Neural cell (in vitro differentiated cells): ENCODE results near the gene ODC1. TPM values are rescaled to one million over a fixed set of nuclear protein-coding genes. Genes with fewer than 3 reads are reported as not detected.

Source experiments
- H2AFZ ChIP-seq: fragments of 200-600, 300-800 bp; sonication (generic), shearing (Covaris generic); 2 replicates; pipeline ENCODE4 v1.6.0; 2014; ENCODE audit warnings: low read depth, mild to moderate bottlenecking, antibody characterized with exemption, low read length, moderate library complexity
- H3F3A ChIP-seq: fragments of 200-600 bp; shearing (Covaris generic); 2 replicates; pipeline ENCODE4 v1.6.1; 2016; ENCODE audit warnings: mild to moderate bottlenecking, moderate library complexity, mixed read lengths, antibody characterized with exemption, low read length; ENCODE audit not compliant: insufficient read depth, poor library complexity, severe bottlenecking
- H3K27ac ChIP-seq: fragments of 200-600, 300-800 bp; sonication (generic), shearing (Covaris generic); 2 replicates; pipeline ENCODE4 v1.5.1; 2014; ENCODE audit warnings: mild to moderate bottlenecking, low read length, moderate library complexity
- H3K27me3 ChIP-seq: fragments of 300-800, 200-600 bp; sonication (generic), shearing (Covaris generic); 2 replicates; pipeline ENCODE4 v1.6.0; 2014; ENCODE audit warnings: mild to moderate bottlenecking, low read depth, low read length, moderate library complexity; ENCODE audit not compliant: insufficient read depth
- H3K36me3 ChIP-seq: fragments of 300-800, 200-600 bp; sonication (generic), shearing (Covaris generic); 2 replicates; pipeline ENCODE4 v1.5.1; 2014; ENCODE audit warnings: mild to moderate bottlenecking, antibody characterized with exemption, low read length, moderate library complexity; ENCODE audit not compliant: insufficient read depth
- H3K4me2 ChIP-seq: fragments of 300-800, 200-600 bp; sonication (generic), shearing (Covaris generic); 2 replicates; pipeline ENCODE4 v1.6.0; 2014; ENCODE audit warnings: mild to moderate bottlenecking, low read length
- H3K4me3 ChIP-seq: fragments of 300-800, 200-600 bp; sonication (generic), shearing (Covaris generic); 2 replicates; pipeline ENCODE4 v1.5.1; 2014; ENCODE audit warnings: mild to moderate bottlenecking, low read length, moderate library complexity
- H3K79me2 ChIP-seq: fragments of 200-600 bp; shearing (Covaris generic); replicated peaks from 2 replicates; pipeline ENCODE4 v1.6.0; 2014; ENCODE audit warnings: mild to moderate bottlenecking, low read length, moderate library complexity; ENCODE audit not compliant: insufficient read depth
- H3K9ac ChIP-seq: fragments of 300-800, 200-600 bp; sonication (generic), shearing (Covaris generic); 2 replicates; pipeline ENCODE4 v1.6.1; 2016; ENCODE audit warnings: mild to moderate bottlenecking, low read length, mixed read lengths
- H3K9me2 ChIP-seq: fragments of 200-600 bp; shearing (Covaris generic); 2 replicates; pipeline ENCODE4 v1.6.1; 2016; ENCODE audit warnings: mild to moderate bottlenecking, low read length, mixed read lengths; ENCODE audit not compliant: insufficient read depth
- H3K9me3 ChIP-seq: fragments of 200-600, 300-800 bp; sonication (generic), shearing (Covaris generic); 2 replicates; pipeline ENCODE4 v1.6.1; 2016; ENCODE audit warnings: mild to moderate bottlenecking, mixed run types, low read length, moderate library complexity, mixed read lengths
- H4K20me1 ChIP-seq: fragments of 200-600 bp; shearing (Covaris generic); 2 replicates; pipeline ENCODE4 v1.6.1; 2016; ENCODE audit warnings: mild to moderate bottlenecking, mixed run types; ENCODE audit not compliant: insufficient read depth
- CTCF ChIP-seq: fragments of 450-650 bp; IDR thresholded peaks from 2 replicates; pipeline ENCODE4 v1.5.1; 2014; ENCODE audit warnings: antibody characterized with exemption, mild to moderate bottlenecking, moderate library complexity; ENCODE audit not compliant: poor library complexity, severe bottlenecking
- EP300 ChIP-seq: fragments of 450-650 bp; conservative IDR thresholded peaks from 2 replicates; pipeline ENCODE4 v1.6.1; 2014; ENCODE audit warnings: antibody characterized with exemption, mild to moderate bottlenecking, moderate library complexity; ENCODE audit not compliant: poor library complexity, severe bottlenecking
- EZH2 ChIP-seq: fragments of 200-600, 300-800 bp; shearing (Covaris generic), sonication (generic); IDR thresholded peaks from 2 replicates; pipeline ENCODE4 v1.6.1; 2014; ENCODE audit warnings: antibody characterized with exemption, low read length, borderline replicate concordance, mild to moderate bottlenecking; ENCODE audit not compliant: insufficient read depth, poor library complexity, severe bottlenecking
- MXI1 ChIP-seq: fragments of 450-650 bp; conservative IDR thresholded peaks from 2 replicates; pipeline ENCODE4 v1.6.1; 2014; ENCODE audit warnings: antibody characterized with exemption, mild to moderate bottlenecking; ENCODE audit not compliant: poor library complexity, severe bottlenecking
- POLR2AphosphoS5 ChIP-seq: IDR thresholded peaks from 2 replicates; pipeline ENCODE4 v1.6.1; 2012
- RAD21 ChIP-seq: fragments of 450-650 bp; conservative IDR thresholded peaks from 2 replicates; pipeline ENCODE4 v1.6.1; 2014; ENCODE audit warnings: antibody characterized with exemption, mild to moderate bottlenecking, moderate library complexity
- REST ChIP-seq: IDR thresholded peaks from 2 replicates; pipeline ENCODE4 v1.6.1; 2012; ENCODE audit warnings: borderline replicate concordance
- SMC3 ChIP-seq: fragments of 450-650 bp; conservative IDR thresholded peaks from 2 replicates; pipeline ENCODE4 v1.6.1; 2014; ENCODE audit warnings: antibody characterized with exemption, mild to moderate bottlenecking, moderate library complexity; ENCODE audit not compliant: poor library complexity
- TAF1 ChIP-seq: IDR thresholded peaks from 2 replicates; pipeline ENCODE4 v1.6.1; 2012; ENCODE audit warnings: low read depth
- polyA plus RNA-seq: library from polyadenylated mRNA; depleted of rRNA; stranded (reverse); fragments of >200 nt; gene quantifications from 2 replicates; pipeline ENCODE4 v1.2.3, GENCODE V29; 2014

Gene ODC1
- polyA plus RNA-seq, 1 donor from 2014 or later, result 1,107 TPM

- Histone ChIP-seq H3F3A (no peaks in the 10 kb centered on the region), H4K20me1 (no peaks in the 10 kb centered on the region), H3K79me2 (no peaks in the 10 kb centered on the region), H3K4me3 (no peak overlapping the region), H3K9ac (no peak overlapping the region), H3K36me3 (no peaks in the 10 kb centered on the region), H3K27me3 (no peaks in the 10 kb centered on the region), H2AFZ (no peak overlapping the region), H3K9me2 (no peaks in the 10 kb centered on the region), H3K9me3 (no peaks in the 10 kb centered on the region), H3K4me2 (no peak overlapping the region), H3K27ac (no peak overlapping the region)
- TF ChIP-seq RAD21 (no peak), REST (no peak), EZH2 (no peak), MXI1 (no peak), POLR2AphosphoS5 (no peak), EP300 (no peak), CTCF (no peak), SMC3 (no peak), TAF1 (no peak)
These were observed 30.8 kb upstream of the ODC1 start for GRCh38 chr2:10478916-10479315.

GRCh38 chr2:10478298-10478625 is 30.1 kb upstream of the ODC1 start:
- Histone ChIP-seq H3K9me3 (no peaks in the 10 kb centered on the region), H3K4me3 (no peak overlapping the region), H4K20me1 (no peaks in the 10 kb centered on the region), H3K79me2 (no peaks in the 10 kb centered on the region), H3K9me2 (no peaks in the 10 kb centered on the region), H3K36me3 (no peaks in the 10 kb centered on the region), H2AFZ (no peak overlapping the region), H3K9ac (no peak overlapping the region), H3K27ac (no peak overlapping the region), H3K27me3 (no peaks in the 10 kb centered on the region), H3F3A (no peaks in the 10 kb centered on the region), H3K4me2 (no peak overlapping the region)
- no peak for TF ChIP-seq SMC3
- no peak for TF ChIP-seq EP300
